ENCODE measurements around the gene PDIA2.

GRCh38 chr16:320206-320605 lies 37.2 kb downstream of the PDIA2 start:
- TF ChIP-seq YY1 (IDR thresholded peaks at IDR 0.05; ENCODE audit: low read depth, low read length) (no peak), SMARCA5 (IDR thresholded peaks at IDR 0.05) (no peak), JUNB (IDR thresholded peaks at IDR 0.05) (no peak), NFYB (IDR thresholded peaks at IDR 0.05; ENCODE audit: insufficient read depth, low read depth, low read length) (no peak), MYC (IDR thresholded peaks at IDR 0.05; ENCODE audit: insufficient read depth, insufficient read length, insufficient replicate concordance, low read length, severe bottlenecking) (no peak), ATF2 (IDR thresholded peaks at IDR 0.05; ENCODE audit: low read length) (no peak), EP300 (IDR thresholded peaks at IDR 0.05; ENCODE audit: borderline replicate concordance in 1 of 2, control insufficient read depth in 1 of 2, low read depth in 2 of 2, low read length in 2 of 2) (no peak), RELA (IDR thresholded peaks at IDR 0.05; ENCODE audit: borderline replicate concordance, partially characterized antibody) (no peak), ELK1 (IDR thresholded peaks at IDR 0.05; ENCODE audit: low read depth, low read length) (no peak)
